GM06990 (cell line): Measurements from ENCODE around the gene MMP21.

Source experiments
- DNase-seq: peaks from one replicate; pipeline ENCODE4 v3.0.0-alpha.2; 2011; ENCODE audit not compliant: insufficient read length; ENCODE audit errors: extremely low read depth
- H3K27me3 ChIP-seq: replicated peaks from 2 replicates; pipeline ENCODE4 v1.6.0; 2011; ENCODE audit warnings: low read length; ENCODE audit not compliant: control insufficient read depth, insufficient read depth
- H3K36me3 ChIP-seq: 2 replicates; pipeline ENCODE4 v1.5.1; 2011; ENCODE audit warnings: low read length; ENCODE audit not compliant: control insufficient read depth, insufficient read depth
- H3K4me3 ChIP-seq: replicated peaks from 2 replicates; pipeline ENCODE4 v1.5.1; 2011; ENCODE audit warnings: low read depth, mild to moderate bottlenecking, control low read depth, low read length
- CTCF ChIP-seq: IDR thresholded peaks from 2 replicates; pipeline ENCODE4 v1.5.1; 2011; ENCODE audit warnings: low read length, control low read depth, mild to moderate bottlenecking, inconsistent platforms; ENCODE audit not compliant: insufficient read depth, poor library complexity, severe bottlenecking

Gene MMP21

GRCh38 chr10:125797424-125797823 lies 21.8 kb upstream of the MMP21 start:
- DNase-seq = no peak
- no peak for TF ChIP-seq CTCF
- Histone ChIP-seq H3K36me3 (peaks cover 23% of the 10 kb centered on the region), H3K27me3 (no peaks in the 10 kb centered on the region), H3K4me3 (no peak overlapping the region)

- Histone ChIP-seq H3K27me3 (no peaks in the 10 kb centered on the region), H3K36me3 (peaks cover 25% of the 10 kb centered on the region), H3K4me3 (no peak overlapping the region)
- no peak for DNase-seq
- no peak for TF ChIP-seq CTCF
These were observed 20.1 kb upstream of the MMP21 start for GRCh38 chr10:125795637-125796190.

GRCh38 chr10:125795128-125795527 lies 19.5 kb upstream of the MMP21 start:
- no peak for DNase-seq
- TF ChIP-seq CTCF = no peak
- no peak overlapping the region for H3K4me3 ChIP-seq
- H3K27me3 ChIP-seq = no peaks in the 10 kb centered on the region
- peaks cover 25% of the 10 kb centered on the region for H3K36me3 ChIP-seq

- H3K27me3 ChIP-seq = no peaks in the 10 kb centered on the region
- no peak for TF ChIP-seq CTCF
- DNase-seq = no peak
- no peak overlapping the region for H3K4me3 ChIP-seq
- peaks cover 28% of the 10 kb centered on the region for H3K36me3 ChIP-seq
These were observed 17.0 kb upstream of the MMP21 start for GRCh38 chr10:125792342-125793300.

GRCh38 chr10:125788156-125789034 lies 12.8 kb upstream of the MMP21 start:
- DNase-seq = no peak
- Histone ChIP-seq H3K4me3 (no peak overlapping the region), H3K27me3 (no peaks in the 10 kb centered on the region), H3K36me3 (peaks cover 16% of the 10 kb centered on the region)
- TF ChIP-seq CTCF = no peak
